K562 (cell line): ENCODE measurements around the gene PDE4D.

Source experiments
- FOXK2 ChIP-seq, 2 experiments: fragments of 450-650 bp; IDR thresholded peaks in 1 of 2; conservative IDR thresholded peaks in 1 of 2; 2 replicates each; pipeline ENCODE4 v1.6.1; 2016; ENCODE audit warnings: low read depth in 2 of 2, mild to moderate bottlenecking in 1 of 2
- SPI1 ChIP-seq: IDR thresholded peaks from 2 replicates; pipeline ENCODE4 v1.6.1; 2011; ENCODE audit warnings: low read depth, low read length, control low read depth, borderline replicate concordance
- ZFP30 ChIP-seq: fragments of 250-450 bp; sonication (Bioruptor Pico); IDR thresholded peaks from 2 replicates; pipeline ENCODE4 v1.8.0; 2022; ENCODE audit warnings: moderate library complexity, mild to moderate bottlenecking, inconsistent platforms, borderline replicate concordance
- ZFP36 ChIP-seq: fragments of 150-350 bp; IDR thresholded peaks from 2 replicates; pipeline ENCODE4 v1.6.1; 2018; ENCODE audit warnings: low read length, low read depth; ENCODE audit not compliant: partially characterized antibody
- ZNF311 ChIP-seq: fragments of 250-450 bp; sonication (Bioruptor Pico); IDR thresholded peaks from 2 replicates; pipeline ENCODE4 v1.4.0; 2020; ENCODE audit warnings: mild to moderate bottlenecking, moderate library complexity
- TF ChIP-seq, protein P1 (sequence below), 3 experiments: IDR thresholded peaks in 2 of 3; conservative IDR thresholded peaks in 1 of 3; 2 replicates each; pipeline ENCODE4 v1.5.1; 2011 to 2012; ENCODE audit warnings: low read length in 3 of 3, mild to moderate bottlenecking in 3 of 3, control low read depth in 2 of 3, improper control_type of control experiment in 1 of 3, inconsistent platforms in 1 of 3, low read depth in 1 of 3, mixed read lengths in 1 of 3, moderate library complexity in 1 of 3; ENCODE audit not compliant: insufficient read depth in 2 of 3
- TF ChIP-seq, protein P2 (sequence below): fragments of 450-650 bp; IDR thresholded peaks from 2 replicates; pipeline ENCODE4 v1.6.1; 2016; ENCODE audit warnings: borderline replicate concordance
- TF ChIP-seq, protein P3 (sequence below): fragments of 450-650 bp; IDR thresholded peaks from 2 replicates; pipeline ENCODE4 v1.6.1; 2016; ENCODE audit warnings: mild to moderate bottlenecking
- TF ChIP-seq, protein P4 (sequence below), 2 experiments: fragments of 450-650 bp; formaldehyde crosslinking in 1 of 2; IDR thresholded peaks; 2 replicates each; pipeline versions ENCODE4 v1.4.0 to v1.6.1; 2014 to 2020; ENCODE audit warnings: mild to moderate bottlenecking in 2 of 2, borderline replicate concordance in 1 of 2, low read depth in 1 of 2
- TF ChIP-seq, protein P5 (sequence below): fragments of 450-650 bp; formaldehyde crosslinking; IDR thresholded peaks from 2 replicates; pipeline ENCODE4 v1.4.0; 2020; ENCODE audit warnings: mild to moderate bottlenecking, moderate library complexity

DNA sequence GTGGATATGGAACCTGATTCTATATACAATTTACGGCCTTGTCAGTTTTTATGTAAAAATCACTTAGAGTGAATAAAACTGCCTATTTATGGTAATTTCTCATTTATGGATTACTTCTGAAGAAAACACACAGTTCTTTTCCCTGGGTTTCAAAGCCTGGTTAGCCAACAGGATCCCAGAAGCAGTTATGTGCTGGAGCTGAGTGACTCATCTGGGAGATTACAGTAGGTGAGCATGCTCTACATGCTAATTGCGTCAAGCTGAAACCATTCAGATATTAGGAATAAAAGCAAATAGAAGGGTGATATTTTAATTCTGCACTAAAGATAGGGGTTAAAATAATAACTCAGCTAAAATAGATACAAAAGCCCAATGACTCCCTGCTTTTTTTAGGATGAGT lies 47.8 kb downstream of the PDE4D start:
- TF ChIP-seq, protein P1, sequence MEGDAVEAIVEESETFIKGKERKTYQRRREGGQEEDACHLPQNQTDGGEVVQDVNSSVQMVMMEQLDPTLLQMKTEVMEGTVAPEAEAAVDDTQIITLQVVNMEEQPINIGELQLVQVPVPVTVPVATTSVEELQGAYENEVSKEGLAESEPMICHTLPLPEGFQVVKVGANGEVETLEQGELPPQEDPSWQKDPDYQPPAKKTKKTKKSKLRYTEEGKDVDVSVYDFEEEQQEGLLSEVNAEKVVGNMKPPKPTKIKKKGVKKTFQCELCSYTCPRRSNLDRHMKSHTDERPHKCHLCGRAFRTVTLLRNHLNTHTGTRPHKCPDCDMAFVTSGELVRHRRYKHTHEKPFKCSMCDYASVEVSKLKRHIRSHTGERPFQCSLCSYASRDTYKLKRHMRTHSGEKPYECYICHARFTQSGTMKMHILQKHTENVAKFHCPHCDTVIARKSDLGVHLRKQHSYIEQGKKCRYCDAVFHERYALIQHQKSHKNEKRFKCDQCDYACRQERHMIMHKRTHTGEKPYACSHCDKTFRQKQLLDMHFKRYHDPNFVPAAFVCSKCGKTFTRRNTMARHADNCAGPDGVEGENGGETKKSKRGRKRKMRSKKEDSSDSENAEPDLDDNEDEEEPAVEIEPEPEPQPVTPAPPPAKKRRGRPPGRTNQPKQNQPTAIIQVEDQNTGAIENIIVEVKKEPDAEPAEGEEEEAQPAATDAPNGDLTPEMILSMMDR (IDR thresholded peaks at IDR 0.05 in 2 of 3, conservative IDR thresholded peaks at IDR 0.05 in 1 of 3; ENCODE audit: insufficient read depth in 2 of 3, low read depth in 1 of 3, low read length in 3 of 3): no peak
- TF ChIP-seq, protein P2, sequence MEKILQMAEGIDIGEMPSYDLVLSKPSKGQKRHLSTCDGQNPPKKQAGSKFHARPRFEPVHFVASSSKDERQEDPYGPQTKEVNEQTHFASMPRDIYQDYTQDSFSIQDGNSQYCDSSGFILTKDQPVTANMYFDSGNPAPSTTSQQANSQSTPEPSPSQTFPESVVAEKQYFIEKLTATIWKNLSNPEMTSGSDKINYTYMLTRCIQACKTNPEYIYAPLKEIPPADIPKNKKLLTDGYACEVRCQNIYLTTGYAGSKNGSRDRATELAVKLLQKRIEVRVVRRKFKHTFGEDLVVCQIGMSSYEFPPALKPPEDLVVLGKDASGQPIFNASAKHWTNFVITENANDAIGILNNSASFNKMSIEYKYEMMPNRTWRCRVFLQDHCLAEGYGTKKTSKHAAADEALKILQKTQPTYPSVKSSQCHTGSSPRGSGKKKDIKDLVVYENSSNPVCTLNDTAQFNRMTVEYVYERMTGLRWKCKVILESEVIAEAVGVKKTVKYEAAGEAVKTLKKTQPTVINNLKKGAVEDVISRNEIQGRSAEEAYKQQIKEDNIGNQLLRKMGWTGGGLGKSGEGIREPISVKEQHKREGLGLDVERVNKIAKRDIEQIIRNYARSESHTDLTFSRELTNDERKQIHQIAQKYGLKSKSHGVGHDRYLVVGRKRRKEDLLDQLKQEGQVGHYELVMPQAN: no peak
- TF ChIP-seq, protein P3, sequence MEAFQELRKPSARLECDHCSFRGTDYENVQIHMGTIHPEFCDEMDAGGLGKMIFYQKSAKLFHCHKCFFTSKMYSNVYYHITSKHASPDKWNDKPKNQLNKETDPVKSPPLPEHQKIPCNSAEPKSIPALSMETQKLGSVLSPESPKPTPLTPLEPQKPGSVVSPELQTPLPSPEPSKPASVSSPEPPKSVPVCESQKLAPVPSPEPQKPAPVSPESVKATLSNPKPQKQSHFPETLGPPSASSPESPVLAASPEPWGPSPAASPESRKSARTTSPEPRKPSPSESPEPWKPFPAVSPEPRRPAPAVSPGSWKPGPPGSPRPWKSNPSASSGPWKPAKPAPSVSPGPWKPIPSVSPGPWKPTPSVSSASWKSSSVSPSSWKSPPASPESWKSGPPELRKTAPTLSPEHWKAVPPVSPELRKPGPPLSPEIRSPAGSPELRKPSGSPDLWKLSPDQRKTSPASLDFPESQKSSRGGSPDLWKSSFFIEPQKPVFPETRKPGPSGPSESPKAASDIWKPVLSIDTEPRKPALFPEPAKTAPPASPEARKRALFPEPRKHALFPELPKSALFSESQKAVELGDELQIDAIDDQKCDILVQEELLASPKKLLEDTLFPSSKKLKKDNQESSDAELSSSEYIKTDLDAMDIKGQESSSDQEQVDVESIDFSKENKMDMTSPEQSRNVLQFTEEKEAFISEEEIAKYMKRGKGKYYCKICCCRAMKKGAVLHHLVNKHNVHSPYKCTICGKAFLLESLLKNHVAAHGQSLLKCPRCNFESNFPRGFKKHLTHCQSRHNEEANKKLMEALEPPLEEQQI: no peak
- TF ChIP-seq ZFP30 (CRISPR knock-in tag) (no peak), FOXK2 (conservative IDR thresholded peaks at IDR 0.05 in 1 of 2, IDR thresholded peaks at IDR 0.05 in 1 of 2; ENCODE audit: low read depth in 2 of 2) (no peak), ZFP36 (no peak), ZNF311 (no peak), SPI1 (no peak)
- TF ChIP-seq, protein P4, sequence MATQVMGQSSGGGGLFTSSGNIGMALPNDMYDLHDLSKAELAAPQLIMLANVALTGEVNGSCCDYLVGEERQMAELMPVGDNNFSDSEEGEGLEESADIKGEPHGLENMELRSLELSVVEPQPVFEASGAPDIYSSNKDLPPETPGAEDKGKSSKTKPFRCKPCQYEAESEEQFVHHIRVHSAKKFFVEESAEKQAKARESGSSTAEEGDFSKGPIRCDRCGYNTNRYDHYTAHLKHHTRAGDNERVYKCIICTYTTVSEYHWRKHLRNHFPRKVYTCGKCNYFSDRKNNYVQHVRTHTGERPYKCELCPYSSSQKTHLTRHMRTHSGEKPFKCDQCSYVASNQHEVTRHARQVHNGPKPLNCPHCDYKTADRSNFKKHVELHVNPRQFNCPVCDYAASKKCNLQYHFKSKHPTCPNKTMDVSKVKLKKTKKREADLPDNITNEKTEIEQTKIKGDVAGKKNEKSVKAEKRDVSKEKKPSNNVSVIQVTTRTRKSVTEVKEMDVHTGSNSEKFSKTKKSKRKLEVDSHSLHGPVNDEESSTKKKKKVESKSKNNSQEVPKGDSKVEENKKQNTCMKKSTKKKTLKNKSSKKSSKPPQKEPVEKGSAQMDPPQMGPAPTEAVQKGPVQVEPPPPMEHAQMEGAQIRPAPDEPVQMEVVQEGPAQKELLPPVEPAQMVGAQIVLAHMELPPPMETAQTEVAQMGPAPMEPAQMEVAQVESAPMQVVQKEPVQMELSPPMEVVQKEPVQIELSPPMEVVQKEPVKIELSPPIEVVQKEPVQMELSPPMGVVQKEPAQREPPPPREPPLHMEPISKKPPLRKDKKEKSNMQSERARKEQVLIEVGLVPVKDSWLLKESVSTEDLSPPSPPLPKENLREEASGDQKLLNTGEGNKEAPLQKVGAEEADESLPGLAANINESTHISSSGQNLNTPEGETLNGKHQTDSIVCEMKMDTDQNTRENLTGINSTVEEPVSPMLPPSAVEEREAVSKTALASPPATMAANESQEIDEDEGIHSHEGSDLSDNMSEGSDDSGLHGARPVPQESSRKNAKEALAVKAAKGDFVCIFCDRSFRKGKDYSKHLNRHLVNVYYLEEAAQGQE (IDR thresholded peaks at IDR 0.05; ENCODE audit: borderline replicate concordance): no peak
- TF ChIP-seq, protein P4 (CRISPR knock-in tag; IDR thresholded peaks at IDR 0.05; ENCODE audit: low read depth): no peak
- TF ChIP-seq, protein P5, sequence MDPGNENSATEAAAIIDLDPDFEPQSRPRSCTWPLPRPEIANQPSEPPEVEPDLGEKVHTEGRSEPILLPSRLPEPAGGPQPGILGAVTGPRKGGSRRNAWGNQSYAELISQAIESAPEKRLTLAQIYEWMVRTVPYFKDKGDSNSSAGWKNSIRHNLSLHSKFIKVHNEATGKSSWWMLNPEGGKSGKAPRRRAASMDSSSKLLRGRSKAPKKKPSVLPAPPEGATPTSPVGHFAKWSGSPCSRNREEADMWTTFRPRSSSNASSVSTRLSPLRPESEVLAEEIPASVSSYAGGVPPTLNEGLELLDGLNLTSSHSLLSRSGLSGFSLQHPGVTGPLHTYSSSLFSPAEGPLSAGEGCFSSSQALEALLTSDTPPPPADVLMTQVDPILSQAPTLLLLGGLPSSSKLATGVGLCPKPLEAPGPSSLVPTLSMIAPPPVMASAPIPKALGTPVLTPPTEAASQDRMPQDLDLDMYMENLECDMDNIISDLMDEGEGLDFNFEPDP (CRISPR knock-in tag): no peak
